Measurements from ENCODE around the gene CSRP1. TPM values are rescaled to one million over a fixed set of nuclear protein-coding genes. Genes with fewer than 3 reads are reported as not detected.

The CSRP1 gene
- total and polyA plus RNA-seq, 9 of the 15 experiments (the other 6 are each of a cell fraction or from before 2014, with no cell fraction given), result 6.8 to 39.4 (median 23.7) TPM

GRCh38 chr1:201475130-201475529, 31.8 kb downstream of the CSRP1 start:
- TF ChIP-seq ZFX (CRISPR knock-in tag; IDR thresholded peaks at IDR 0.05) (no peak), PHF20 (IDR thresholded peaks at IDR 0.05; ENCODE audit: partially characterized antibody) (no peak), BRD4 (IDR thresholded peaks at IDR 0.05) (no peak)
- Histone ChIP-seq H4K20me1 (replicated peaks; ENCODE audit: control insufficient read depth, insufficient read depth, low read length) (no peaks in the 10 kb centered on the region; the same call in 1 of the 2 replicates), H3K9ac (ENCODE audit: insufficient read depth in 1 of 2, low read depth in 2 of 2, low read length in 2 of 2) (no peak overlapping the region), H3K9me1 (ENCODE audit: control insufficient read depth, insufficient read depth, low read length) (no peaks in the 10 kb centered on the region), H3K79me2 (ENCODE audit: control insufficient read depth, insufficient read depth, low read length) (no peaks in the 10 kb centered on the region), H3K4me2 (ENCODE audit: insufficient read depth, low read length) (no peak overlapping the region), H3K27me3 (ENCODE audit: control insufficient read depth in 2 of 2, insufficient read depth in 2 of 2, low read length in 2 of 2) (peaks cover 28 to 49% of the 10 kb centered on the region in 2 experiments), H3K27ac (ENCODE audit: extremely low read depth, low read depth, low read length) (no peak overlapping the region), H3K9me3 (replicated peaks; ENCODE audit: control insufficient read depth, insufficient read depth, low read depth, low read length) (no peaks in the 10 kb centered on the region), H3K4me1 (replicated peaks in 1 of 2; ENCODE audit: control insufficient read depth in 2 of 2, insufficient read depth in 2 of 2, low read length in 2 of 2) (peaks cover 5 to 7% of the 10 kb centered on the region in 2 experiments; a peak in 4 of 5 replicates), H2AFZ (ENCODE audit: low read depth, low read length) (no peak overlapping the region), H3K36me3 (ENCODE audit: control insufficient read depth, insufficient read depth, low read length) (no peaks in the 10 kb centered on the region), H3K4me3 (no peak overlapping the region)
- no peak for FAIRE-seq
- no peak for ATAC-seq
- DNase-seq (ENCODE audit: extremely low read depth in 1 of 4, low spot score in 3 of 4), result no peak
- intact Hi-C loops (cut with micrococcal nuclease), result no loop called here
- ChIA-PET CTCF (ENCODE audit: low intra/inter-chr PET ratio) (no interaction called here), POLR2A (interaction anchor here (0.9 kb wide), 1 partner anchor 21 kb away, joined by 3 read pairs; no protein-coding TSS in a partner anchor)
- in situ Hi-C loops (cut with MboI), result no loop called here
- BruUV-seq (replicated peaks), result no TSS peak
- WGBS (ENCODE audit: insufficient coverage, low coverage, missing lambda C conversion rate), result 5% methylated on average over 2 of the region's 2 CpGs

- no peak overlapping the region for H3K4me2 ChIP-seq (ENCODE audit: insufficient read depth, low read length)
- no peak for ATAC-seq
- no peak overlapping the region for H3K4me3 ChIP-seq
- BruUV-seq (replicated peaks), result no TSS peak
- 0% methylated on average over 2 of the region's 2 CpGs for WGBS (ENCODE audit: insufficient coverage, low coverage, missing lambda C conversion rate)
- no peaks in the 10 kb centered on the region; the same call in 1 of the 2 replicates for H4K20me1 ChIP-seq (replicated peaks; ENCODE audit: control insufficient read depth, insufficient read depth, low read length)
- peaks cover 40 to 68% of the 10 kb centered on the region in 2 experiments for H3K27me3 ChIP-seq (ENCODE audit: control insufficient read depth in 2 of 2, insufficient read depth in 2 of 2, low read length in 2 of 2)
- H2AFZ ChIP-seq (ENCODE audit: low read depth, low read length), result no peak overlapping the region
- H3K36me3 ChIP-seq (ENCODE audit: control insufficient read depth, insufficient read depth, low read length), result no peaks in the 10 kb centered on the region
- intact Hi-C loops (cut with micrococcal nuclease) (no loop called here), in situ Hi-C loops (cut with MboI) (no loop called here)
- DNase-seq (ENCODE audit: extremely low read depth in 1 of 4, low spot score in 3 of 4), result no peak
- ChIA-PET CTCF (ENCODE audit: low intra/inter-chr PET ratio) (no interaction called here), POLR2A (no interaction called here)
- no peaks in the 10 kb centered on the region for H3K9me3 ChIP-seq (replicated peaks; ENCODE audit: control insufficient read depth, insufficient read depth, low read depth, low read length)
- H3K9me1 ChIP-seq (ENCODE audit: control insufficient read depth, insufficient read depth, low read length), result no peaks in the 10 kb centered on the region
- no peak for FAIRE-seq
- no peaks in the 10 kb centered on the region for H3K79me2 ChIP-seq (ENCODE audit: control insufficient read depth, insufficient read depth, low read length)
- peaks cover 0 to 15% of the 10 kb centered on the region in 2 experiments; a peak in 2 of 5 replicates for H3K4me1 ChIP-seq (replicated peaks in 1 of 2; ENCODE audit: control insufficient read depth in 2 of 2, insufficient read depth in 2 of 2, low read length in 2 of 2)
- TF ChIP-seq RFX7 (CRISPR knock-in tag; IDR thresholded peaks at IDR 0.05) (no peak), ZBTB33 (CRISPR knock-in tag; IDR thresholded peaks at IDR 0.05) (no peak), CBX2 (IDR thresholded peaks at IDR 0.05; ENCODE audit: insufficient read depth, low read length, poor library complexity, severe bottlenecking) (peak; percentile 28), ZSCAN29 (IDR thresholded peaks at IDR 0.05) (no peak)
- H3K27ac ChIP-seq (ENCODE audit: extremely low read depth, low read depth, low read length), result no peak overlapping the region
- no peak overlapping the region for H3K9ac ChIP-seq (ENCODE audit: insufficient read depth in 1 of 2, low read depth in 2 of 2, low read length in 2 of 2)
Measured at GRCh38 chr1:201473296-201473695, 33.6 kb downstream of the CSRP1 start.
